HG02970 (cell line): Measurements from ENCODE around the gene BPIFA3.
"Not testable (repeated sequence)": the region's sequence is repeated elsewhere in the genome, so short reads cannot be mapped to it uniquely, and the experiment has no call there.

Experiments used
- ATAC-seq: cut with Tn5 transposase; IDR thresholded peaks from one replicate; pipeline ENCODE4 v1.9.1; 2021; ENCODE audit warnings: mild to moderate bottlenecking, moderate library complexity, moderate number of reproducible peaks; ENCODE audit not compliant: unreplicated experiment, low FRiP score

BPIFA3 gene

GRCh38 chr20:33217052-33217451 is at the start of gene BPIFA3:
TSS of gene BPIFA3 (plus strand) at chr20:33217352. CDS start at chr20:33217537, 185 bp downstream.
- no peak for ATAC-seq

- ATAC-seq = no peak
Observed at GRCh38 chr20:33167859-33168258, 49.3 kb upstream of the BPIFA3 start, which contains the start of gene BPIFA2. TSS of gene BPIFA2 (plus strand) at chr20:33168159. CDS start at chr20:33169146, 987 bp downstream.

- ATAC-seq = no peak
Observed at GRCh38 chr20:33169176-33169794, 47.9 kb upstream of the BPIFA3 start.

GRCh38 chr20:33172781-33173180 is 44.4 kb upstream of the BPIFA3 start:
- ATAC-seq = no peak

- ATAC-seq = no peak
Observed at GRCh38 chr20:33175123-33175522, 42.0 kb upstream of the BPIFA3 start.

GRCh38 chr20:33176101-33176500 is 41.1 kb upstream of the BPIFA3 start:
- no peak for ATAC-seq

- no peak for ATAC-seq
Observed at GRCh38 chr20:33177866-33178265, 39.3 kb upstream of the BPIFA3 start.

- ATAC-seq = no peak
Observed at GRCh38 chr20:33178726-33179125, 38.4 kb upstream of the BPIFA3 start.

- ATAC-seq = no peak
Observed at GRCh38 chr20:33180169-33180568, 37.0 kb upstream of the BPIFA3 start.

GRCh38 chr20:33181482-33182093 is 35.6 kb upstream of the BPIFA3 start:
- ATAC-seq = no peak

- ATAC-seq = no peak
Observed at GRCh38 chr20:33183312-33183711, 33.8 kb upstream of the BPIFA3 start.

- not testable (repeated sequence) for ATAC-seq
Observed at GRCh38 chr20:33185031-33185590, 32.0 kb upstream of the BPIFA3 start.

- no peak for ATAC-seq
Observed at GRCh38 chr20:33187491-33187890, 29.7 kb upstream of the BPIFA3 start.

GRCh38 chr20:33188421-33188820 is 28.7 kb upstream of the BPIFA3 start:
- no peak for ATAC-seq

- no peak for ATAC-seq
Observed at GRCh38 chr20:33191484-33191883, 25.7 kb upstream of the BPIFA3 start.

- ATAC-seq = no peak
Observed at GRCh38 chr20:33191955-33192354, 25.2 kb upstream of the BPIFA3 start.

GRCh38 chr20:33192912-33193501 is 24.1 kb upstream of the BPIFA3 start:
- ATAC-seq = no peak

GRCh38 chr20:33199026-33199425 is 18.1 kb upstream of the BPIFA3 start:
- ATAC-seq = no peak

- ATAC-seq = no peak
Observed at GRCh38 chr20:33202451-33202850, 14.7 kb upstream of the BPIFA3 start.

GRCh38 chr20:33203444-33203843 is 13.7 kb upstream of the BPIFA3 start:
- no peak for ATAC-seq

- ATAC-seq = no peak
Observed at GRCh38 chr20:33209789-33210188, 7.4 kb upstream of the BPIFA3 start.

- no peak for ATAC-seq
Observed at GRCh38 chr20:33210371-33210770, 6.8 kb upstream of the BPIFA3 start.
